Right ventricle myocardium inferior (tissue), 1 donor: Measurements from ENCODE around the gene SPRR2D. TPM values are rescaled to one million over a fixed set of nuclear protein-coding genes. Genes with fewer than 3 reads are reported as not detected.
"Not testable (repeated sequence)": the region's sequence is repeated elsewhere in the genome, so short reads cannot be mapped to it uniquely, and the experiment has no call there.

Experiments used
- ATAC-seq: fragments of 200-7000 bp; cut with Tn5 transposase; one replicate; pipeline ENCODE4 v1.9.1; 2020; ENCODE audit warnings: mild to moderate bottlenecking, moderate library complexity
- DNase-seq: peaks from one replicate; pipeline ENCODE4 v3.0.0; 2021; ENCODE audit errors: missing footprints
- intact Hi-C: fragments of 100-400 bp; cut with DNase I; formaldehyde crosslinking; loops from one replicate; pipeline ENCODE4 v1.11.0; 2022
- total RNA-seq: library from RNA; stranded (reverse); fragmentation: NEBNext Ultra II Directional; extraction: Animal tissue kit (Norgen Biotek cat#: 25700); gene quantifications from one replicate; pipeline ENCODE4 v1.2.1, GENCODE V29; 2021
- donor health status: DM: no; HTN: yes; CAD: no; lungs with severe emphysema.

The SPRR2D gene
- total RNA-seq, 1 donor from 2014 or later, result not detected

GRCh38 chr1:153023109-153023508 is 17.8 kb downstream of the SPRR2D start:
- no peak for ATAC-seq
- intact Hi-C loops, result no loop called here
- no peak for DNase-seq

- ATAC-seq, DNase-seq, intact Hi-C loops: not testable (repeated sequence)
Measured at GRCh38 chr1:153022340-153022739, 18.6 kb downstream of the SPRR2D start.

- intact Hi-C loops, ATAC-seq, DNase-seq: not testable (repeated sequence)
Measured at GRCh38 chr1:153021829-153022228, 19.1 kb downstream of the SPRR2D start.

GRCh38 chr1:153011235-153011758 is 29.6 kb downstream of the SPRR2D start:
- ATAC-seq, intact Hi-C loops, DNase-seq: not testable (repeated sequence)

GRCh38 chr1:153001382-153001781 is 39.5 kb downstream of the SPRR2D start, which contains the start of gene SPRR3:
Gene SPRR3, plus strand, starts transcription at chr1:153001749. Its CDS starts 1,272 bp downstream, at chr1:153003021.
- intact Hi-C loops, result no loop called here
- ATAC-seq, result no peak
- no peak for DNase-seq

GRCh38 chr1:153000294-153000693 is 40.6 kb downstream of the SPRR2D start:
- ATAC-seq, result no peak
- no peak for DNase-seq
- intact Hi-C loops, result no loop called here

GRCh38 chr1:152999818-153000217 is 41.1 kb downstream of the SPRR2D start:
- ATAC-seq (no peak), DNase-seq (no peak)
- intact Hi-C loops, result no loop called here

GRCh38 chr1:152998476-152998875 is 42.4 kb downstream of the SPRR2D start:
- no peak for ATAC-seq
- intact Hi-C loops, result no loop called here
- no peak for DNase-seq

- intact Hi-C loops, result no loop called here
Measured at GRCh38 chr1:152997901-152998300, 43.0 kb downstream of the SPRR2D start.

GRCh38 chr1:152996633-152997400 is 44.1 kb downstream of the SPRR2D start:
- DNase-seq, result no peak
- intact Hi-C loops, result no loop called here
- no peak for ATAC-seq

More at GRCh38 chr1:152997901-152998300, 43.0 kb downstream of the SPRR2D start:
- DNase-seq (no peak), ATAC-seq (no peak)

GRCh38 chr1:152995842-152996241 is 45.1 kb downstream of the SPRR2D start:
- DNase-seq (no peak), ATAC-seq (no peak)
- intact Hi-C loops, result no loop called here

- ATAC-seq, result no peak
- DNase-seq, result no peak
- intact Hi-C loops, result no loop called here
Measured at GRCh38 chr1:152993186-152993585, 47.7 kb downstream of the SPRR2D start.

Other genes starting within 250 kb of the SPRR2D start
- not detected for gene LCE1D, start 244.4 kb downstream of the SPRR2D start, total RNA-seq
- gene LCE1C, start 234.5 kb downstream of the SPRR2D start, total RNA-seq, result not detected
- not detected for gene LCE1B, start 229.1 kb downstream of the SPRR2D start, total RNA-seq
- not detected for gene LCE1A, start 213.6 kb downstream of the SPRR2D start, total RNA-seq
- not detected for gene LCE6A, start 198.3 kb downstream of the SPRR2D start, total RNA-seq
- gene LCE7A, start 181.1 kb downstream of the SPRR2D start, total RNA-seq, result not detected
- not detected for gene SMCP, start 162.8 kb downstream of the SPRR2D start, total RNA-seq
- gene IVL, start 132.6 kb downstream of the SPRR2D start, total RNA-seq, result not detected
- not detected for gene SPRR5, start 93.9 kb downstream of the SPRR2D start, total RNA-seq
- gene SPRR4, start 70.5 kb downstream of the SPRR2D start, total RNA-seq, result not detected
- gene SPRR1A, start 57.0 kb downstream of the SPRR2D start, total RNA-seq, result not detected
- gene SPRR3, start 39.4 kb downstream of the SPRR2D start, total RNA-seq, result not detected
- gene SPRR1B, start 9.9 kb downstream of the SPRR2D start, total RNA-seq, result not detected
- gene SPRR2A, start 16.4 kb upstream of the SPRR2D start, total RNA-seq, result not detected
- not detected for gene SPRR2B, start 30.5 kb upstream of the SPRR2D start, total RNA-seq
- not detected for gene SPRR2E, start 53.4 kb upstream of the SPRR2D start, total RNA-seq
- gene SPRR2F, start 72.4 kb upstream of the SPRR2D start, total RNA-seq, result not detected
- not detected for gene SPRR2G, start 109.8 kb upstream of the SPRR2D start, total RNA-seq
- gene LELP1, start 162.3 kb upstream of the SPRR2D start, total RNA-seq, result not detected
- gene PRR9, start 176.5 kb upstream of the SPRR2D start, total RNA-seq, result not detected
- gene LORICRIN, start 218.6 kb upstream of the SPRR2D start, total RNA-seq, result not detected